Suprapubic skin (tissue), 4 donors: Measurements from ENCODE around the gene PFDN2.

ENCODE experiments used
- POLR2A ChIP-seq, 2 donors: fragments of 450-650 bp; IDR thresholded peaks; one replicate each; pipeline ENCODE4 v1.6.1; 2017; ENCODE audit warnings: antibody characterized with exemption in 2 of 2, mild to moderate bottlenecking in 2 of 2, moderate library complexity in 2 of 2
- POLR2AphosphoS5 ChIP-seq, 3 donors: sonication (generic); formaldehyde crosslinking; IDR thresholded peaks; one replicate each; pipeline ENCODE4 v1.6.1; 2017; ENCODE audit warnings: antibody characterized with exemption in 3 of 3

GRCh38 chr1:161165742-161166668 is 48.2 kb upstream of the PFDN2 start, which contains the start of gene PPOX:
- TF ChIP-seq POLR2AphosphoS5 (IDR thresholded peaks at IDR 0.05) (peak; percentile 39 to 84 (median 76)), POLR2A (IDR thresholded peaks at IDR 0.05) (peak in 1 of 2 donors; percentile 71)
